GM21528 (cell line): ENCODE measurements around the gene EBP.

Experiments
- ATAC-seq: cut with Tn5 transposase; IDR thresholded peaks from one replicate; pipeline ENCODE4 v1.9.1; 2021; ENCODE audit warnings: mild to moderate bottlenecking, moderate library complexity; ENCODE audit not compliant: unreplicated experiment, low FRiP score

Gene EBP

GRCh38 chrX:48521353-48522243, at the start of gene EBP:
TSS of gene EBP (plus strand) at chrX:48521808. CDS start at chrX:48523772, 1,964 bp downstream.
- peak; percentile 93 for ATAC-seq

- no peak for ATAC-seq
Measured at GRCh38 chrX:48472225-48472624, 49.4 kb upstream of the EBP start.

GRCh38 chrX:48472851-48473703, 48.5 kb upstream of the EBP start:
- ATAC-seq, result no peak

GRCh38 chrX:48473704-48473990, 48.0 kb upstream of the EBP start:
- ATAC-seq, result no peak

DNA sequence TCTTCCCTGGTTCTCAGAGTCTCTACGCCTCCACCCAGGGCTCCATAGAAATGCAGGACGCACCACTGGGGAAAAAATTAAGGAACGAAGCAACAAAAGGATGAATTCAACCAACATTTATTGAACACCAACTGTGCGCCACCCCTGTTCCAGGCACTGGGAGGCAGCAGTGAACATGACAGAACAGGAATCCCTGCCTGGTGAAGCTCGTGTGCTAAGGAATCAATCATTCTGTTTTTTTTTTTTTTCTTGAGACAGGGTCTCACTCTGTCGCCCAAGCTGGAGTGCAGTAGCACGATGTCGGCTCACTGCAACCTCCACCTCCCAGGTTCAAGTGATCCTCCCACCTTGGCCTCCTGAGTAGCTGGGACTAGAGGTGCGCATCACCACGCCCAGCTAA, 47.5 kb upstream of the EBP start:
- ATAC-seq, result no peak

GRCh38 chrX:48474581-48474980, 47.0 kb upstream of the EBP start:
- no peak for ATAC-seq

GRCh38 chrX:48475296-48475695, 46.3 kb upstream of the EBP start:
- no peak for ATAC-seq

- ATAC-seq, result peak; percentile 90
Measured at GRCh38 chrX:48475774-48476577, 45.6 kb upstream of the EBP start, which contains the start of gene FTSJ1. TSS of gene FTSJ1 (plus strand) at chrX:48476199. CDS start at chrX:48478048, 1,849 bp downstream.

DNA sequence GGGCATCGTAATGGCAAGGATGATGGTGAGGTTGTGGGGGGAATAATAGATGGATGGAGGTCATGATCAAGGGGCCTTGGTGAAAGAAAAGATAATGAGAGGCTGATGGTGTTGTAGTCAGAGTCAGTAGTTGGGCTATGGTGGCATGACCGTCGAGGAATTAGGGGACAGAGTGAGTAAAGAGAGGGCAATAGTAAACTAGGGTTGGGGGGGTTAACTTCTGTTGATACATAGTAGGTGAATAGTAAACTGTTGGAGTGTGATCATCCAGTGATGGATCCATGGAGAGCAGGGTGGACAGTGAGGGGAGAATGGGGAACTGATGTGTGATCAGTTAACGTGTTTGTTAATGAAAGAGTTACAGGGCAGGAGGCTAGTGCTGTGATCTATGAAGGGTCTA, 44.7 kb upstream of the EBP start:
- ATAC-seq, result no peak

DNA sequence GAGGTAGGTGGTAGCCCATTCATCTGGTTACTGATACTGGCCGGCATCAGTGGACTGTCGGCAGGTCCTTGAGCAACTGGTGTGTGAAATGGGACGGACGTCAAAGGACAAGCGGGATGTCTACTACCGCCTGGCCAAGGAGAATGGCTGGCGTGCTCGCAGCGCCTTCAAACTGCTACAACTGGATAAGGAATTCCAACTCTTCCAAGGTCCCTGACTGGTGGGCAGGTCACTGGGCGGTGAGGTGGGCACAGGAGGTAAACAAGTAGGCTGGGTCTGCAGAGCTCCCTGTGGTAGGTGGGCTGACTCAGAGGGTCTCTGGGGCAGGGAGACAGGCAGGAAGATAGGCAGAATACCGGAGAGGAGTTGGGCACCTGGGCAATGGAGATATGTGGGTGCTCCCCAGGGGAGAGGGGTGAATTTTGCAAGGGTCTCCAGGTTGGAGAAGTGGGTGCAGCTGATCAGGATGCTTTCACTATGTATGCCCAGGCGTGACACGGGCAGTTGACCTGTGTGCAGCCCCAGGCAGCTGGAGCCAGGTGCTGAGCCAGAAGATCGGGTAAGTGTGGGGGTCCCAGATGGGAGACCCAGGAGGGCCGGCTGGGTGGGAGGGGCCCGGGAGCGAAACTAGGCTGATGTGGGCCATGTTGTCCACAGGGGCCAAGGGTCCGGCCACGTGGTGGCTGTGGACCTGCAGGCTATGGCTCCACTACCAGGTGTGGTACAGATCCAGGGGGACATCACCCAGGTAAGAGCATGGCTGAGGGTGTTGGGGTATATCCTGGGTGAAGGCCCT, 43.5 kb upstream of the EBP start:
- ATAC-seq, result no peak

DNA sequence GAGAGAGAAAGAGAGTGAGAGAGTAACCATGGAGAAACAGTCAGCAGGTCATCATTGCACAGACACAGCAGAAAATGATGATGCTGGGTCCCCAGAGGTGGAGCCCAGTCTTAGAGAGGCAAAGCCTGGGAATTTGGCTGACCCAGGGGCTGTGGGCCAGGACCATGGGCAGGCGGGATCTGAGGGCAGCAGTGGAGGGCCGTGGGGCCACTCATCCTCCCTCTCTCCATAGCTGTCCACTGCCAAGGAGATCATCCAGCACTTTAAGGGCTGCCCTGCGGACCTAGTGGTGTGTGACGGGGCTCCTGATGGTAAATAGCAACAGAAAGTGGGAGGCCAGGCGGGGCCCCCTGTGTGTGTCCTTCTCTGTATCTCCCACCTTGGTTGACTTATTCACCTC, 42.8 kb upstream of the EBP start:
- ATAC-seq, result no peak

DNA sequence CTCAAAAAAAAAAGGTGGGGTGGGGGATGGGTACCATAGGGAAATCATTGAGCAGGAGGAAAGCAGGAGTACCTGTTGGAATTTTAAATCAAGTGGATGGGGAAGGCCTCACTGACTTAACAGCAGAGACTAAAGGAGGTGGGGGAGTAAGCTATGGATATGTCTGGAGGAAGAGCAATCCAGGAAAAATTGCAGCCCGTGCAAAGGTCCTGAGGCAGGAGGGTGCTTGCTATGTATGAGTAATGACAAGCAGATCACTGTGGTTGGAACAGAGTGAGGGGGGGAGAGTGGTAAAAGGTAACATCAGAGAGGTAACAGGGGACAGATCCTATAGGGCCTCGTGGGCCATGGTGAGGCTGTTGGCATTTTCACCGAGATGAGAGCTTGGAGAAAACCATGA, 41.5 kb upstream of the EBP start:
- no peak for ATAC-seq

- ATAC-seq, result no peak
Measured at GRCh38 chrX:48480583-48480982, 41.0 kb upstream of the EBP start.

DNA sequence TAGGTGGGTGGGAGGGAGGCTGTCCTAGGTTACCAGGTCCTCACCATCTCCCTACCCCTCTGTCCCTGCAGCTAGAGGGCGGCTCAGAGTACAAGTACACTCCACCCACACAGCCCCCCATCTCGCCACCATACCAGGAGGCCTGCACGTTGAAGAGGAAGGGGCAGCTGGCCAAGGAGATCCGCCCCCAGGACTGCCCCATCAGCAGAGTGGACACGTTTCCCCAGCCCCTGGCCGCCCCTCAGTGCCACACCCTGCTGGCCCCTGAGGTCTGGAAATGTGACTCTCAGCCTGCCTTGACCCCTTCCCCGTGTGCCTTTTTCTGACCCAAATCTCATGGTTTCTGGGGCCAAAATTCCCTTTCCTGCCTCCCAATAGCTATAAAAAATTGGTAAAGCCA, 39.1 kb upstream of the EBP start:
- no peak for ATAC-seq

DNA sequence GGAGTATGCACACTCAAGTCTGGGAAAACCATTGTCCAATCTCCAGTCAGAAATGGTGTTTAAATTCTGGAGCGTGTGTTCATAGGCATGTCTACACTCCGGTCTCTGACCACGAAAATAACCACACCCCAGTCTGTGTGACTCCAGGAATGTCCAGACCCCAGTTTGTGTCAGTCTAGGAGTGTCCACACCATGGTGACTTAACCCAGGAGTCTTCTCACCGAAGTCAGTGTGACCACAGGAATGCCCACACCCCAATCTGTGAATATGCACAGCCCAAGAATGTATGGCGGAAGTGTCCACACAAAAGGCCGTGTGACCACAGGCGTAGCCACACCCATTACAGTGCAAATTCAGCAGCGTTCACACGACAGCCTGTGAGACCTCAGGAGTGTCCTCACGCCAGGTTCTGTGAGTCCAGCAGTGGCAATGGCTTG, 34.2 kb upstream of the EBP start:
- ATAC-seq, result no peak

GRCh38 chrX:48488034-48488433, 33.6 kb upstream of the EBP start:
- no peak for ATAC-seq

- ATAC-seq, result no peak
Measured at GRCh38 chrX:48489296-48489695, 32.3 kb upstream of the EBP start.

DNA sequence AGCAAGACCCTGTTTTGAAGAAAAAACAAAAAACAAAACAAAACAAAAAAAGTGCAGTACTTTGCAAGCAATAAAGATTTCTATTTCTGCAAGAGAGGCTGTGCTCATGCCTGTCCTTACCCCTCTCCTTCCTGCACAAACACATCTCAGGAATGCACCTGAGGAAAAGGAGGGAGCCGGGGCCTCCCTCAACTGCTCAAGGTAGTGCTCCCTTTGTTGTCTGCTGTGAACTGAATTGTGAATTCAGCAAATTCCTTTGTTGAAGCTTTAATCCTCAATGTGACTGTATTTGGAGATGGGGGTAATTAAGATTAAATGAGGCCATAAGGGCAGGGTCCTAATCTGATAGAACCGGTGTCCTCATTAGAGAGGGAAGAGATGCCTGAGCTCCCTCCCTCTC, 31.7 kb upstream of the EBP start:
- ATAC-seq, result no peak

- ATAC-seq, result no peak
Measured at GRCh38 chrX:48490661-48491060, 30.9 kb upstream of the EBP start.

- ATAC-seq, result no peak
Measured at GRCh38 chrX:48491809-48492208, 29.8 kb upstream of the EBP start.
